Measurements from ENCODE around the gene SAPCD2. TPM values are rescaled to one million over a fixed set of nuclear protein-coding genes. Genes with fewer than 3 reads are reported as not detected.

The SAPCD2 gene
- total RNA-seq, 4 donors from 2014 or later: 0.13 to 1.3 (median 0.19) TPM

- Histone ChIP-seq H3K36me3 (peaks cover 0 to 48% of the 10 kb centered on the region in 2 donors), H3K4me1 (peaks cover 0 to 59% (median 14%) of the 10 kb centered on the region in 3 donors), H3K9me3 (no peaks in the 10 kb centered on the region), H3K4me3 (no peak overlapping the region), H3K27ac (no peak overlapping the region), H3K27me3 (no peaks in the 10 kb centered on the region)
- ATAC-seq: no peak
- WGBS, 2 donors (ENCODE audit: low coverage in 1 of 2): 77% methylated on average over 3 of the region's 5 CpGs; no CpG with 5 or more reads in 1 of the 2 donors
- TF ChIP-seq POLR2A (IDR thresholded peaks at IDR 0.05) (no peak), EP300 (IDR thresholded peaks at IDR 0.05) (no peak), CTCF (IDR thresholded peaks at IDR 0.05) (no peak), POLR2AphosphoS5 (IDR thresholded peaks at IDR 0.05) (no peak)
Measured at GRCh38 chr9:137088121-137088520, 17.8 kb upstream of the SAPCD2 start.

GRCh38 chr9:137087409-137087925 is 17.1 kb upstream of the SAPCD2 start:
- Histone ChIP-seq H3K36me3 (peaks cover 0 to 48% of the 10 kb centered on the region in 2 donors), H3K9me3 (no peaks in the 10 kb centered on the region), H3K4me1 (peaks cover 0 to 66% (median 14%) of the 10 kb centered on the region in 3 donors), H3K27ac (peak overlapping the region; percentile 64 to 99 (median 96)), H3K4me3 (peak overlapping the region; percentile 56 to 61), H3K27me3 (no peaks in the 10 kb centered on the region)
- TF ChIP-seq POLR2A (IDR thresholded peaks at IDR 0.05) (no peak), POLR2AphosphoS5 (IDR thresholded peaks at IDR 0.05) (no peak), CTCF (IDR thresholded peaks at IDR 0.05) (no peak), EP300 (IDR thresholded peaks at IDR 0.05) (no peak)
- no peak for ATAC-seq
- WGBS, 2 donors (ENCODE audit: low coverage in 1 of 2): 20 to 45% methylated on average over 6 to 9 of the region's 22 CpGs

- no peak for TF ChIP-seq EP300 (IDR thresholded peaks at IDR 0.05)
- peak; percentile 81 for TF ChIP-seq POLR2AphosphoS5 (IDR thresholded peaks at IDR 0.05)
- peak in 2 of 4 experiments; percentile 11 to 27 for TF ChIP-seq CTCF (IDR thresholded peaks at IDR 0.05)
- peak; percentile 49 to 58 for TF ChIP-seq POLR2A (IDR thresholded peaks at IDR 0.05)
- H3K4me3 ChIP-seq: peak within 1 kb of the TSS; percentile 56 to 61
- no peaks in the 10 kb centered on the region for H3K9me3 ChIP-seq
- peaks cover 0 to 48% of the 10 kb centered on the region in 2 donors for H3K36me3 ChIP-seq
- WGBS, 2 donors (ENCODE audit: low coverage in 1 of 2): no CpG with 5 or more reads among the region's 101 CpGs
- peak; percentile 95 for ATAC-seq
- peak within 1 kb of the TSS; percentile 92 to 99 (median 96) for H3K27ac ChIP-seq
- H3K4me1 ChIP-seq: peaks cover 0 to 66% (median 14%) of the 10 kb centered on the region in 3 donors
- no peaks in the 10 kb centered on the region for H3K27me3 ChIP-seq
Measured at GRCh38 chr9:137086531-137087408, 16.4 kb upstream of the SAPCD2 start, which contains the start of gene MAN1B1. TSS of gene MAN1B1 (plus strand) at chr9:137086985. CDS start at chr9:137087000, 15 bp downstream.

- H3K27ac ChIP-seq: peak overlapping the region; percentile 92 to 99 (median 96)
- H3K9me3 ChIP-seq: no peaks in the 10 kb centered on the region
- no peaks in the 10 kb centered on the region for H3K27me3 ChIP-seq
- peak; percentile 15 for ATAC-seq
- H3K4me3 ChIP-seq: peak overlapping the region; percentile 56 to 61
- WGBS, 2 donors (ENCODE audit: low coverage in 1 of 2): 0 to 2% methylated on average over 11 to 26 of the region's 58 CpGs
- peaks cover 0 to 66% (median 14%) of the 10 kb centered on the region in 3 donors for H3K4me1 ChIP-seq
- H3K36me3 ChIP-seq: peaks cover 0 to 48% of the 10 kb centered on the region in 2 donors
- TF ChIP-seq CTCF (IDR thresholded peaks at IDR 0.05): no peak
- TF ChIP-seq POLR2AphosphoS5 (IDR thresholded peaks at IDR 0.05): peak; percentile 17
- TF ChIP-seq EP300 (IDR thresholded peaks at IDR 0.05): no peak
- no peak for TF ChIP-seq POLR2A (IDR thresholded peaks at IDR 0.05)
Measured at GRCh38 chr9:137085920-137086530, 15.7 kb upstream of the SAPCD2 start.
